GM18873 (cell line): ENCODE data around the gene LRRC57.
A peak's percentile ranks its signal among the peaks of the same experiment; 100 is the strongest.

Experiments
- ATAC-seq: cut with Tn5 transposase; IDR thresholded peaks from one replicate; pipeline ENCODE4 v1.9.1; 2021; ENCODE audit warnings: mild to moderate bottlenecking, moderate library complexity, moderate number of reproducible peaks; ENCODE audit not compliant: unreplicated experiment, low FRiP score

LRRC57 gene

GRCh38 chr15:42553554-42553953 is 5.0 kb upstream of the LRRC57 start:
- no peak for ATAC-seq

GRCh38 chr15:42549741-42550392 is 1.3 kb upstream of the LRRC57 start:
- ATAC-seq, result no peak

GRCh38 chr15:42549032-42549491 is 469 bp upstream of the LRRC57 start:
- no peak for ATAC-seq

GRCh38 chr15:42547918-42548248 is 710 bp downstream of the LRRC57 start:
- ATAC-seq, result peak; percentile 5

GRCh38 chr15:42544853-42545629 is 3.6 kb downstream of the LRRC57 start:
- no peak for ATAC-seq

- no peak for ATAC-seq
These were observed 15.3 kb downstream of the LRRC57 start for GRCh38 chr15:42533246-42533645.

GRCh38 chr15:42528970-42529369 is 19.6 kb downstream of the LRRC57 start:
- no peak for ATAC-seq

- no peak for ATAC-seq
These were observed 25.3 kb downstream of the LRRC57 start for GRCh38 chr15:42523331-42523730.

GRCh38 chr15:42511007-42511391 is 37.6 kb downstream of the LRRC57 start:
- no peak for ATAC-seq

GRCh38 chr15:42510258-42511006 is 38.2 kb downstream of the LRRC57 start:
- ATAC-seq, result no peak

- ATAC-seq, result no peak
These were observed 40.3 kb downstream of the LRRC57 start for GRCh38 chr15:42508263-42508690.

GRCh38 chr15:42507514-42507913 is 41.1 kb downstream of the LRRC57 start:
- no peak for ATAC-seq

GRCh38 chr15:42504631-42505030 is 44.0 kb downstream of the LRRC57 start:
- ATAC-seq, result peak; percentile 12

- ATAC-seq, result no peak
These were observed 44.8 kb downstream of the LRRC57 start for GRCh38 chr15:42503825-42504224.

GRCh38 chr15:42502477-42502876 is 46.1 kb downstream of the LRRC57 start:
- no peak for ATAC-seq

- no peak for ATAC-seq
These were observed 48.6 kb downstream of the LRRC57 start for GRCh38 chr15:42499858-42500609.

- ATAC-seq, result no peak
These were observed 50.2 kb downstream of the LRRC57 start for GRCh38 chr15:42498212-42499068.

- no peak for ATAC-seq
These were observed 53.0 kb downstream of the LRRC57 start, which contains the start of gene SNAP23 for GRCh38 chr15:42495361-42496212. TSS of gene SNAP23 (plus strand) at chr15:42495634. CDS start at chr15:42511847, 16,213 bp downstream.

- ATAC-seq, result no peak
These were observed 53.6 kb downstream of the LRRC57 start for GRCh38 chr15:42494998-42495360.
